Measurements from ENCODE around the gene EQTN. TPM values are rescaled to one million over a fixed set of nuclear protein-coding genes. Genes with fewer than 3 reads are reported as not detected.

EQTN gene
- total RNA-seq, 1 donor from 2014 or later: not detected

DNA sequence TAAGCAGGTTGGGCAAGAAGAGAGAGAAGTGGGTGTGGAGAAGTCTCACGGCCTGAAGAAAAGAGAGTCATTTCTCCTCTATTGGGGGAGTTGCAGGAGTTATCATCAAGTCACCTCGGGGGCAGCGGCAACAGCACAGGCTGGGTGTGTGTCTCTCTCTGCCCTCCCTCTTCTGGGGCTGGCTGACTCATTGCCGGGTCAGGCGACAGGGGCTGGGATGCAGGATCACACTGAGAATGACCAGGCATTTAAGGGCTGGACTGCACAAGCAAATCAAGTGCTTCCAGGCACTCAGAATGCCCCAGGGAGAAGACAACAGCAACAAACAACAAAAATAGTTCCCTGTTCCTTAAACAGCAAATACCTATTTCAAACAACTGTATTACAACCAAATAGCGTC lies 6.3 kb upstream of the EQTN start:
- no peak overlapping the region for H3K27ac Mint-ChIP-seq (ENCODE audit: unreplicated experiment)
- TF ChIP-seq, protein P1, sequence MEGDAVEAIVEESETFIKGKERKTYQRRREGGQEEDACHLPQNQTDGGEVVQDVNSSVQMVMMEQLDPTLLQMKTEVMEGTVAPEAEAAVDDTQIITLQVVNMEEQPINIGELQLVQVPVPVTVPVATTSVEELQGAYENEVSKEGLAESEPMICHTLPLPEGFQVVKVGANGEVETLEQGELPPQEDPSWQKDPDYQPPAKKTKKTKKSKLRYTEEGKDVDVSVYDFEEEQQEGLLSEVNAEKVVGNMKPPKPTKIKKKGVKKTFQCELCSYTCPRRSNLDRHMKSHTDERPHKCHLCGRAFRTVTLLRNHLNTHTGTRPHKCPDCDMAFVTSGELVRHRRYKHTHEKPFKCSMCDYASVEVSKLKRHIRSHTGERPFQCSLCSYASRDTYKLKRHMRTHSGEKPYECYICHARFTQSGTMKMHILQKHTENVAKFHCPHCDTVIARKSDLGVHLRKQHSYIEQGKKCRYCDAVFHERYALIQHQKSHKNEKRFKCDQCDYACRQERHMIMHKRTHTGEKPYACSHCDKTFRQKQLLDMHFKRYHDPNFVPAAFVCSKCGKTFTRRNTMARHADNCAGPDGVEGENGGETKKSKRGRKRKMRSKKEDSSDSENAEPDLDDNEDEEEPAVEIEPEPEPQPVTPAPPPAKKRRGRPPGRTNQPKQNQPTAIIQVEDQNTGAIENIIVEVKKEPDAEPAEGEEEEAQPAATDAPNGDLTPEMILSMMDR (IDR thresholded peaks at IDR 0.05; ENCODE audit: unreplicated experiment): no peak
- no peak for DNase-seq (ENCODE audit: low spot score)
- no peak overlapping the region for H3K4me3 Mint-ChIP-seq (ENCODE audit: unreplicated experiment)
- H3K4me1 Mint-ChIP-seq (ENCODE audit: unreplicated experiment): no peaks in the 10 kb centered on the region
- H3K36me3 Mint-ChIP-seq (ENCODE audit: low read depth, unreplicated experiment): no peaks in the 10 kb centered on the region
- no peaks in the 10 kb centered on the region for H3K27me3 Mint-ChIP-seq (ENCODE audit: unreplicated experiment)
- H3K9me3 Mint-ChIP-seq (ENCODE audit: unreplicated experiment): no peaks in the 10 kb centered on the region

- Mint-ChIP-seq H3K9me3 (ENCODE audit: unreplicated experiment) (no peaks in the 10 kb centered on the region), H3K4me3 (ENCODE audit: unreplicated experiment) (no peak overlapping the region), H3K27me3 (ENCODE audit: unreplicated experiment) (no peaks in the 10 kb centered on the region), H3K27ac (ENCODE audit: unreplicated experiment) (no peak overlapping the region), H3K36me3 (ENCODE audit: low read depth, unreplicated experiment) (no peaks in the 10 kb centered on the region), H3K4me1 (ENCODE audit: unreplicated experiment) (no peaks in the 10 kb centered on the region)
- DNase-seq (ENCODE audit: low spot score): no peak
- TF ChIP-seq, protein P1 (IDR thresholded peaks at IDR 0.05; ENCODE audit: unreplicated experiment): no peak
Observed at GRCh38 chr9:27293996-27294395, 3.0 kb downstream of the EQTN start.

GRCh38 chr9:27292659-27293405 lies 4.1 kb downstream of the EQTN start:
- H3K36me3 Mint-ChIP-seq (ENCODE audit: low read depth, unreplicated experiment): no peaks in the 10 kb centered on the region
- H3K27me3 Mint-ChIP-seq (ENCODE audit: unreplicated experiment): no peaks in the 10 kb centered on the region
- DNase-seq (ENCODE audit: low spot score): no peak
- no peaks in the 10 kb centered on the region for H3K9me3 Mint-ChIP-seq (ENCODE audit: unreplicated experiment)
- no peak overlapping the region for H3K4me3 Mint-ChIP-seq (ENCODE audit: unreplicated experiment)
- H3K4me1 Mint-ChIP-seq (ENCODE audit: unreplicated experiment): no peaks in the 10 kb centered on the region
- no peak overlapping the region for H3K27ac Mint-ChIP-seq (ENCODE audit: unreplicated experiment)
- TF ChIP-seq, protein P1 (IDR thresholded peaks at IDR 0.05; ENCODE audit: unreplicated experiment): no peak

GRCh38 chr9:27291292-27291691 lies 5.7 kb downstream of the EQTN start:
- no peak overlapping the region for H3K27ac Mint-ChIP-seq (ENCODE audit: unreplicated experiment)
- H3K4me3 Mint-ChIP-seq (ENCODE audit: unreplicated experiment): no peak overlapping the region
- H3K27me3 Mint-ChIP-seq (ENCODE audit: unreplicated experiment): no peaks in the 10 kb centered on the region
- H3K9me3 Mint-ChIP-seq (ENCODE audit: unreplicated experiment): no peaks in the 10 kb centered on the region
- no peak for DNase-seq (ENCODE audit: low spot score)
- H3K4me1 Mint-ChIP-seq (ENCODE audit: unreplicated experiment): no peaks in the 10 kb centered on the region
- no peaks in the 10 kb centered on the region for H3K36me3 Mint-ChIP-seq (ENCODE audit: low read depth, unreplicated experiment)
- TF ChIP-seq, protein P1 (IDR thresholded peaks at IDR 0.05; ENCODE audit: unreplicated experiment): no peak

DNA sequence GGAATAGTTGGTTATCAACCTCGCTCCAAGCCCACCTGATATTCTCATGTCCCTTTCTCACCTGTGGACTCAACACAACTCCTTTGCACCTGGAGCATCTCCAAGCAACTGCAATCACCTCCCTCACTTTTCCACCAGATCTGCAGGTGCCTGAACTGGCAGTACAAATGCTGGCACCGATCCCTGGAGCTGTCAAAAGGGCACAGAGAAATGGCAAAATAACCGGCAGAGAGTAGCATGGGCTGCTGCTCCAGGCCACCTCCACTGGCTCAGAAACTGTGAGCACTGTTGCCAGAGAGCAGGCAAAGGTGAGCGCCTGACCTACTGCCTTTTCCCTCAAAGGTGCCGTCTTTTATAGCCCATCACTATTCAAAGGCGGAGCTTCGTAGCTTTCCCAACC lies 14.7 kb downstream of the EQTN start:
- Mint-ChIP-seq H3K27ac (ENCODE audit: unreplicated experiment) (no peak overlapping the region), H3K9me3 (ENCODE audit: unreplicated experiment) (no peaks in the 10 kb centered on the region), H3K36me3 (ENCODE audit: low read depth, unreplicated experiment) (no peaks in the 10 kb centered on the region), H3K4me3 (ENCODE audit: unreplicated experiment) (no peak overlapping the region), H3K27me3 (ENCODE audit: unreplicated experiment) (peaks cover 4% of the 10 kb centered on the region), H3K4me1 (ENCODE audit: unreplicated experiment) (peaks cover 12% of the 10 kb centered on the region)
- DNase-seq (ENCODE audit: low spot score): no peak
- TF ChIP-seq, protein P1 (IDR thresholded peaks at IDR 0.05; ENCODE audit: unreplicated experiment): no peak

Measured in endothelial cell (in vitro differentiated cells).